ENCODE measurements around the gene COL4A1. TPM values are rescaled to one million over a fixed set of nuclear protein-coding genes. Genes with fewer than 3 reads are reported as not detected.

Gene COL4A1
- total and polyA plus RNA-seq, 2 of the 13 experiments (the other 11 are each of a cell fraction or from before 2014, with no cell fraction given), result not detected

GRCh38 chr13:110232142-110232541, 74.8 kb downstream of the COL4A1 start:
- H3K4me2 ChIP-seq (ENCODE audit: low read depth, low read length), result no peak overlapping the region
- H3K9ac ChIP-seq (ENCODE audit: insufficient read depth, low read depth, low read length), result no peak overlapping the region
- POLR2A ChIA-PET, result no interaction called here
- WGBS (ENCODE audit: low lambda C conversion rate), result 3% methylated on average over 5 of the region's 5 CpGs
- no peaks in the 10 kb centered on the region for H3K9me3 ChIP-seq (ENCODE audit: low read length)
- no peak overlapping the region for H3K4me3 ChIP-seq (replicated peaks in 1 of 3; ENCODE audit: insufficient read depth in 1 of 3, low read depth in 2 of 3, low read length in 3 of 3)
- no TSS peak for BruUV-seq (replicated peaks)
- no peaks in the 10 kb centered on the region for H3K4me1 ChIP-seq (ENCODE audit: insufficient read depth, low read length)
- no peak overlapping the region for H2AFZ ChIP-seq (ENCODE audit: low read length)
- TF ChIP-seq ZNF382 (CRISPR knock-in tag; IDR thresholded peaks at IDR 0.05; ENCODE audit: borderline replicate concordance), result no peak
- TF ChIP-seq NCOA5 (CRISPR knock-in tag; IDR thresholded peaks at IDR 0.05), result no peak
- no peak for TF ChIP-seq ZNF710 (CRISPR knock-in tag; IDR thresholded peaks at IDR 0.05; ENCODE audit: borderline replicate concordance)
- TF ChIP-seq KLF9 (CRISPR knock-in tag; IDR thresholded peaks at IDR 0.05; ENCODE audit: low read depth), result no peak
- no peak for TF ChIP-seq ZNF614 (CRISPR knock-in tag; IDR thresholded peaks at IDR 0.05; ENCODE audit: borderline replicate concordance)
- no peak for TF ChIP-seq RAD21 (CRISPR knock-in tag; IDR thresholded peaks at IDR 0.05)
- no peak for TF ChIP-seq MTF1 (CRISPR knock-in tag; IDR thresholded peaks at IDR 0.05)
- TF ChIP-seq JUN (CRISPR knock-in tag; IDR thresholded peaks at IDR 0.05), result no peak
- TF ChIP-seq ZC3H13 (CRISPR knock-in tag; IDR thresholded peaks at IDR 0.05), result no peak
- TF ChIP-seq ISL2 (CRISPR knock-in tag; IDR thresholded peaks at IDR 0.05), result no peak
- TF ChIP-seq PRPF4 (IDR thresholded peaks at IDR 0.05; ENCODE audit: low read depth, low read length, poor library complexity, severe bottlenecking), result no peak
- no peak for TF ChIP-seq ZNF512B (CRISPR knock-in tag; IDR thresholded peaks at IDR 0.05; ENCODE audit: borderline replicate concordance)
- no peak for TF ChIP-seq TFDP1 (CRISPR knock-in tag; IDR thresholded peaks at IDR 0.05; ENCODE audit: borderline replicate concordance)
- no peak for TF ChIP-seq CREM (IDR thresholded peaks at IDR 0.05)
- no peak for TF ChIP-seq CREM (CRISPR knock-in tag; IDR thresholded peaks at IDR 0.05)
- TF ChIP-seq HINFP (CRISPR knock-in tag; IDR thresholded peaks at IDR 0.05; ENCODE audit: low read depth), result no peak
- no peak for TF ChIP-seq POLR2G (IDR thresholded peaks at IDR 0.05; ENCODE audit: low read depth, low read length)
- no peak for TF ChIP-seq THAP11 (CRISPR knock-in tag; IDR thresholded peaks at IDR 0.05)
- no peak for TF ChIP-seq ZNF746 (CRISPR knock-in tag; IDR thresholded peaks at IDR 0.05)
- TF ChIP-seq ZNF780A (CRISPR knock-in tag; IDR thresholded peaks at IDR 0.05), result no peak
- H4K20me1 ChIP-seq (ENCODE audit: insufficient read depth, low read length), result no peaks in the 10 kb centered on the region
- in situ Hi-C loops (cut with HindIII; ENCODE audit: extremely low pct_ligation_motif_present, low pct_unique_long_range_greater_than_20kb) (no loop called here), intact Hi-C loops (cut with micrococcal nuclease; ENCODE audit: unreplicated experiment) (no loop called here)
- ATAC-seq (no peak), FAIRE-seq (no peak), DNase-seq (ENCODE audit: low spot score) (no peak)
- no peaks in the 10 kb centered on the region for H3K36me3 ChIP-seq (replicated peaks in 1 of 2; ENCODE audit: control insufficient read depth in 1 of 2, insufficient read depth in 2 of 2, low read length in 2 of 2)
- no peaks in the 10 kb centered on the region for H3K79me2 ChIP-seq (ENCODE audit: insufficient read depth, low read length)
- peaks cover 3 to 59% of the 10 kb centered on the region in 2 experiments; a peak in 3 of 5 replicates for H3K27me3 ChIP-seq (ENCODE audit: control insufficient read depth in 1 of 2, insufficient read depth in 2 of 2, low read length in 2 of 2)
- H3K27ac ChIP-seq (ENCODE audit: extremely low read length, insufficient read depth, low read length), result no peak overlapping the region
- CTCF ChIA-PET (ENCODE audit: low intra/inter-chr PET ratio, low total read pairs), result no interaction called here
